PC-3 (cell line): ENCODE data around the gene SLC9B1.

ENCODE experiments used
- CTCF ChIP-seq: fragments of 300-600 bp; sonication (generic); conservative IDR thresholded peaks from 2 replicates; pipeline ENCODE4 v1.5.1; 2017; ENCODE audit warnings: antibody characterized with exemption, low read depth, mild to moderate bottlenecking, low read length
- EZH2 ChIP-seq: fragments of 300-600 bp; sonication (generic); IDR thresholded peaks from one replicate; pipeline ENCODE4 v1.6.1; 2017; ENCODE audit warnings: antibody characterized with exemption, mild to moderate bottlenecking, low read length; ENCODE audit not compliant: unreplicated experiment

GRCh38 chr4:103018391-103019307 is 856 bp downstream of the SLC9B1 start:
- TF ChIP-seq EZH2 = no peak
- TF ChIP-seq CTCF = no peak
